Measurements from ENCODE around the gene ODAD2.
"Not testable (repeated sequence)": the region's sequence is repeated elsewhere in the genome, so short reads cannot be mapped to it uniquely, and the experiment has no call there.

- not testable (repeated sequence) for TF ChIP-seq CTCF (conservative IDR thresholded peaks at IDR 0.05); ZFX (IDR thresholded peaks at IDR 0.05)
These were observed 99.4 kb downstream of the ODAD2 start for GRCh38 chr10:27899485-27899884.
